HEK293 (cell line): ENCODE results near the gene CLIP4.
A peak's percentile ranks its signal among the peaks of the same experiment; 100 is the strongest.

Experiments used
- CTCF ChIA-PET: fragments of 350-600 bp; formaldehyde crosslinking; extraction: SDS; loops from one replicate; lab custom pipeline; 2021; ENCODE audit warnings: antibody characterized with exemption; lab: Yijun Ruan, JAX
- POLR2A ChIA-PET: fragments of 300-600 bp; formaldehyde crosslinking; extraction: SDS; loops from one replicate; lab custom pipeline; 2020; ENCODE audit warnings: antibody characterized with exemption, inconsistent platforms; lab: Yijun Ruan, JAX
- H3K27ac ChIP-seq: fragments of 200-500 bp; sonication (Bioruptor generic); 2 replicates; pipeline ENCODE4 v1.5.1; 2014; ENCODE audit warnings: low read depth, low read length, control low read depth, inconsistent platforms; ENCODE audit errors: extremely low read depth
- H3K36me3 ChIP-seq, 2 experiments: fragments of 200-500 bp in 1 of 2; sonication (Bioruptor generic) in 1 of 2; 1 replicate in 1 of 2; 2 replicates in 1 of 2; pipeline ENCODE4 v1.5.1; 2014 to 2017; ENCODE audit warnings: inconsistent platforms in 2 of 2, low read length in 2 of 2; ENCODE audit not compliant: control insufficient read depth in 2 of 2, insufficient read depth in 1 of 2
- H3K4me1 ChIP-seq: fragments of 200-500 bp; sonication (Bioruptor generic); 2 replicates; pipeline ENCODE4 v1.5.1; 2014; ENCODE audit warnings: mild to moderate bottlenecking, low read length, inconsistent platforms; ENCODE audit not compliant: control insufficient read depth, insufficient read depth
- H3K4me3 ChIP-seq: 2 replicates; pipeline ENCODE4 v1.5.1; 2011; ENCODE audit warnings: low read depth, mild to moderate bottlenecking, control low read depth, low read length, moderate library complexity
- H3K9me3 ChIP-seq: fragments of 200-500 bp; sonication (Bioruptor generic); 2 replicates; pipeline ENCODE4 v1.5.1; 2014; ENCODE audit warnings: low read depth, low read length, inconsistent platforms; ENCODE audit not compliant: control insufficient read depth, insufficient read depth
- GLI2 ChIP-seq: fragments of 450-650 bp; formaldehyde crosslinking; IDR thresholded peaks from 2 replicates; pipeline ENCODE4; 2017; ENCODE audit warnings: missing biosample characterization, missing genetic modification characterization, low read depth, borderline replicate concordance
- OVOL3 ChIP-seq: fragments of 450-650 bp; formaldehyde crosslinking; IDR thresholded peaks from 2 replicates; pipeline ENCODE4 v1.5.1; 2016; ENCODE audit warnings: missing biosample characterization, missing genetic modification characterization
- PRDM1 ChIP-seq: fragments of 450-650 bp; formaldehyde crosslinking; IDR thresholded peaks from 2 replicates; pipeline ENCODE4; 2016; ENCODE audit warnings: missing biosample characterization, missing genetic modification characterization
- SP7 ChIP-seq: fragments of 450-650 bp; formaldehyde crosslinking; IDR thresholded peaks from 2 replicates; pipeline ENCODE4 v1.5.1; 2016; ENCODE audit warnings: missing biosample characterization, missing genetic modification characterization
- ZBTB48 ChIP-seq: fragments of 450-650 bp; formaldehyde crosslinking; IDR thresholded peaks from 2 replicates; pipeline ENCODE4 v1.5.1; 2016; ENCODE audit warnings: missing biosample characterization, missing genetic modification characterization
- ZIC2 ChIP-seq: fragments of 450-650 bp; formaldehyde crosslinking; IDR thresholded peaks from 2 replicates; pipeline ENCODE4 v1.5.1; 2016; ENCODE audit warnings: missing biosample characterization, missing genetic modification characterization
- ZNF2 ChIP-seq: fragments of 450-650 bp; formaldehyde crosslinking; IDR thresholded peaks from 2 replicates; pipeline ENCODE4 v1.5.1; 2016; ENCODE audit warnings: missing biosample characterization, missing genetic modification characterization
- ZNF211 ChIP-seq: fragments of 450-650 bp; formaldehyde crosslinking; IDR thresholded peaks from 2 replicates; pipeline ENCODE4 v1.5.1; 2016; ENCODE audit warnings: low read depth, missing biosample characterization, missing genetic modification characterization
- ZNF24 ChIP-seq: fragments of 450-650 bp; formaldehyde crosslinking; IDR thresholded peaks from 2 replicates; pipeline ENCODE4 v1.5.1; 2016; ENCODE audit warnings: missing biosample characterization, missing genetic modification characterization
- ZNF366 ChIP-seq: fragments of 450-650 bp; formaldehyde crosslinking; conservative IDR thresholded peaks from 2 replicates; pipeline ENCODE4 v1.5.1; 2016; ENCODE audit warnings: missing biosample characterization, missing genetic modification characterization
- ZNF600 ChIP-seq: fragments of 450-650 bp; formaldehyde crosslinking; IDR thresholded peaks from 2 replicates; pipeline ENCODE4 v1.5.1; 2016; ENCODE audit warnings: missing biosample characterization, missing genetic modification characterization
- ZNF629 ChIP-seq: fragments of 450-650 bp; formaldehyde crosslinking; IDR thresholded peaks from 2 replicates; pipeline ENCODE4 v1.5.1; 2017; ENCODE audit warnings: missing biosample characterization, missing genetic modification characterization
- TF ChIP-seq, protein P1 (sequence below): sonication (generic); formaldehyde crosslinking; IDR thresholded peaks from 2 replicates; pipeline ENCODE4 v1.8.1; 2022; ENCODE audit warnings: mild to moderate bottlenecking, moderate library complexity, missing genetic modification reagents
- TF ChIP-seq, protein P2 (sequence below): fragments of 450-650 bp; formaldehyde crosslinking; IDR thresholded peaks from 2 replicates; pipeline ENCODE4 v1.5.1; 2017; ENCODE audit warnings: missing biosample characterization, missing genetic modification characterization
- TF ChIP-seq, protein P3 (sequence below): fragments of 450-650 bp; formaldehyde crosslinking; IDR thresholded peaks from 2 replicates; pipeline ENCODE4 v1.5.1; 2016; ENCODE audit warnings: missing biosample characterization, missing genetic modification characterization
- TF ChIP-seq, protein P4 (sequence below): fragments of 450-650 bp; formaldehyde crosslinking; IDR thresholded peaks from 2 replicates; pipeline ENCODE4 v1.5.1; 2017; ENCODE audit warnings: missing biosample characterization, missing genetic modification characterization

Gene CLIP4

DNA sequence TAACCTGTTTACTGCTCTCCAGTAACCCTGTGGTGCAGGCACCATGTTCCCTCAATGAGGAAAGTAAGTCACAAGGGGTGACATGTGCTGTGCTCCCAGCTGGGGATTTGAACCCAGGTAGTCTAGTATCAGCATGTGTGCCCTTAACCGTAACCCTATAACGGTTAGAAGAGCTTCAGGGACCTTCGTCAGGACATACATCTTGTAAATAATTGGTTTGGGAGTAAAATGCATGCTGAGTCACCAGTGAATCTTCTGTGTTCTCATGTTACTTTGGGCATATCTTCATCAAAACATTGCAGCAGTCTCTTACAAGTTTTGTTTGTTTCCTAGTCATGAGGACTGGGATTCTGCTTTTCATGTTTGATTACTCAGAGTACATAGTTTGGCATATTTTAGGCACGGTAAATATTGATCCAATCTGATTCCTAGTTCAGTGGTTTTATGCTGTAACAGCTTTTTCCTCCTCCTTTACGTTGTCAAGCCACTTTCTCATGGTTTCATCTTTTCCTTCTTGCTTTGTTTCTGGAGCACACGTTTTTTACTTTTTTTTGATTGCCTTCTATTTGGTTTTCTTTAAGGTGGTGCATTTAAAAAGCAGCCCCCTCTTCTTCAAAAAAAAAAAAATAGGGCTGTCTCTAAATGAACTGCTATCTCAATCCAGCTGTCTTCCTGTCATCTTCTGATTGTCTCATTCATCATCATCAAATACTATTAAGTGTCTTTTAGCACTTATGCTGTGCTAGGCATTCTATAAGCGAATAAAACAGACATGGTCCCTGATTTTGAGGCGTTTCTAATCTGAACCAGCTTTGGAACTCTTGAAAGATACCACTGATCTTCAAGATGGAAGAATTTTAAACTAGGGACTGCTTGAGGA, 50.4 kb downstream of the CLIP4 start:
- peaks cover 8% of the 10 kb centered on the region in 2 experiments for H3K36me3 ChIP-seq
- no peak overlapping the region for H3K27ac ChIP-seq
- CTCF ChIA-PET, result interaction anchor here (0.7 kb wide), 2 partner anchors 59 to 1060 kb away, joined by 3 read pairs; no protein-coding TSS in a partner anchor
- no peak overlapping the region for H3K4me3 ChIP-seq
- POLR2A ChIA-PET, result no interaction called here
- H3K9me3 ChIP-seq, result no peaks in the 10 kb centered on the region
- H3K4me1 ChIP-seq, result peaks cover 8% of the 10 kb centered on the region; the same call in 1 of the 2 replicates
- TF ChIP-seq ZNF629 (tag by site-specific recombination) (peak; percentile 46), PRDM1 (peak; percentile 53; the same call in 1 of the 2 replicates), ZIC2 (peak; percentile 92), ZNF600 (peak; percentile 48; the same call in 1 of the 2 replicates), SP7 (tag by site-specific recombination) (peak; percentile 49), ZNF24 (tag by site-specific recombination) (no peak), ZNF366 (tag by site-specific recombination) (peak; percentile 51; the same call in 1 of the 2 replicates), ZBTB48 (tag by site-specific recombination) (peak; percentile 52; the same call in 1 of the 2 replicates), OVOL3 (tag by site-specific recombination) (0 out of 2 replicates have a peak, but pooled peaks have one; percentile 18), ZNF2 (tag by site-specific recombination) (no peak)

DNA sequence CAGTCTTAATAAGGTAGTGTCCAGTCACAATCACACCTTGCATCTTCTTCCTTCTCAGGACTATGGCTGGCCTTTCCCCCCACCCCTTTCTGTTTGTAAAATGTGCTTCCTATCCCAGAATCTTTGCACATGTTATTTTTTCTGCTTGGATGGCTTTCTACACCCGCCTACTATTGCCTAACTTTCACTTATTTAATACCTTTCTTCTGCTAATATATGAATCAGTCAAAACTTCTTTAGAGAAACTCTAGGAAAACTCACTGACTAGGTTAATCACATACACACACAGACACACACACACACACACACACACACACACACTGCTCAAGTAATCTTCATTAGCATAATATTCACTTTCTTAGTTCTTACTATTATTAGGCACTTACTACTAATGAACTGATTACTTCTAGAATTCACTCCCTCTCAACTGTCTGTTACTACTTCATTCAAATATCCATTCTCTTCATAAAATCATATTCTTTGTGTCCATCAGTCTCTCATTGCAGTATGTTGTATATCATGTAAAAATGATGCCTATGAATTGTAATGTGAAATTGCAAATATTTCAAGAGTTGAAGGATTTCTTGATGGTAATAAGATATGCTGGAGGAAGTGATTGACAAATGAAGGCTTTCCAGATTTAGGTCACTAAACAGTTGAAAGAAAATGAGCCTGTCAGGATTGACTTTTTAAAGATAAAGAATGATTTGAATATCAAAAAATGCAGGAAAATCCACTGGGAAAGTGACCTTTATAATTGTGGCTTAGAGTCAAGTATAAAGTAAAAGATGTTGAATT, 51.2 kb downstream of the CLIP4 start:
- TF ChIP-seq GLI2 (tag by site-specific recombination) (no peak), ZNF211 (tag by site-specific recombination) (no peak)
- TF ChIP-seq, protein P1, sequence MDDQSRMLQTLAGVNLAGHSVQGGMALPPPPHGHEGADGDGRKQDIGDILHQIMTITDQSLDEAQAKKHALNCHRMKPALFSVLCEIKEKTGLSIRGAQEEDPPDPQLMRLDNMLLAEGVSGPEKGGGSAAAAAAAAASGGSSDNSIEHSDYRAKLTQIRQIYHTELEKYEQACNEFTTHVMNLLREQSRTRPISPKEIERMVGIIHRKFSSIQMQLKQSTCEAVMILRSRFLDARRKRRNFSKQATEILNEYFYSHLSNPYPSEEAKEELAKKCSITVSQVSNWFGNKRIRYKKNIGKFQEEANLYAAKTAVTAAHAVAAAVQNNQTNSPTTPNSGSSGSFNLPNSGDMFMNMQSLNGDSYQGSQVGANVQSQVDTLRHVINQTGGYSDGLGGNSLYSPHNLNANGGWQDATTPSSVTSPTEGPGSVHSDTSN (CRISPR knock-in tag), result no peak
- TF ChIP-seq, protein P2, sequence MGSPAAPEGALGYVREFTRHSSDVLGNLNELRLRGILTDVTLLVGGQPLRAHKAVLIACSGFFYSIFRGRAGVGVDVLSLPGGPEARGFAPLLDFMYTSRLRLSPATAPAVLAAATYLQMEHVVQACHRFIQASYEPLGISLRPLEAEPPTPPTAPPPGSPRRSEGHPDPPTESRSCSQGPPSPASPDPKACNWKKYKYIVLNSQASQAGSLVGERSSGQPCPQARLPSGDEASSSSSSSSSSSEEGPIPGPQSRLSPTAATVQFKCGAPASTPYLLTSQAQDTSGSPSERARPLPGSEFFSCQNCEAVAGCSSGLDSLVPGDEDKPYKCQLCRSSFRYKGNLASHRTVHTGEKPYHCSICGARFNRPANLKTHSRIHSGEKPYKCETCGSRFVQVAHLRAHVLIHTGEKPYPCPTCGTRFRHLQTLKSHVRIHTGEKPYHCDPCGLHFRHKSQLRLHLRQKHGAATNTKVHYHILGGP (tag by site-specific recombination), result 0 out of 2 replicates have a peak, but pooled peaks have one; percentile 38
- TF ChIP-seq, protein P3, sequence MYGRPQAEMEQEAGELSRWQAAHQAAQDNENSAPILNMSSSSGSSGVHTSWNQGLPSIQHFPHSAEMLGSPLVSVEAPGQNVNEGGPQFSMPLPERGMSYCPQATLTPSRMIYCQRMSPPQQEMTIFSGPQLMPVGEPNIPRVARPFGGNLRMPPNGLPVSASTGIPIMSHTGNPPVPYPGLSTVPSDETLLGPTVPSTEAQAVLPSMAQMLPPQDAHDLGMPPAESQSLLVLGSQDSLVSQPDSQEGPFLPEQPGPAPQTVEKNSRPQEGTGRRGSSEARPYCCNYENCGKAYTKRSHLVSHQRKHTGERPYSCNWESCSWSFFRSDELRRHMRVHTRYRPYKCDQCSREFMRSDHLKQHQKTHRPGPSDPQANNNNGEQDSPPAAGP (tag by site-specific recombination), result no peak
- TF ChIP-seq, protein P4, sequence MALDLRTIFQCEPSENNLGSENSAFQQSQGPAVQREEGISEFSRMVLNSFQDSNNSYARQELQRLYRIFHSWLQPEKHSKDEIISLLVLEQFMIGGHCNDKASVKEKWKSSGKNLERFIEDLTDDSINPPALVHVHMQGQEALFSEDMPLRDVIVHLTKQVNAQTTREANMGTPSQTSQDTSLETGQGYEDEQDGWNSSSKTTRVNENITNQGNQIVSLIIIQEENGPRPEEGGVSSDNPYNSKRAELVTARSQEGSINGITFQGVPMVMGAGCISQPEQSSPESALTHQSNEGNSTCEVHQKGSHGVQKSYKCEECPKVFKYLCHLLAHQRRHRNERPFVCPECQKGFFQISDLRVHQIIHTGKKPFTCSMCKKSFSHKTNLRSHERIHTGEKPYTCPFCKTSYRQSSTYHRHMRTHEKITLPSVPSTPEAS (tag by site-specific recombination), result peak; percentile 35; the same call in 1 of the 2 replicates
- TF ChIP-seq, all 188 proteins: peak for 2
- Histone ChIP-seq H3K4me3 (no peak overlapping the region), H3K36me3 (peaks cover 8 to 9% of the 10 kb centered on the region in 2 experiments), H3K4me1 (peaks cover 8% of the 10 kb centered on the region; the same call in 1 of the 2 replicates), H3K9me3 (no peaks in the 10 kb centered on the region), H3K27ac (no peak overlapping the region)
- POLR2A ChIA-PET, result no interaction called here
- CTCF ChIA-PET, result no interaction called here
